HG03354 (cell line): Measurements from ENCODE around the gene GALNT5.
"Not testable (repeated sequence)": the region's sequence is repeated elsewhere in the genome, so short reads cannot be mapped to it uniquely, and the experiment has no call there.

Experiments
- ATAC-seq: cut with Tn5 transposase; IDR thresholded peaks from one replicate; pipeline ENCODE4 v1.9.1; 2021; ENCODE audit warnings: mild to moderate bottlenecking; ENCODE audit not compliant: unreplicated experiment, poor library complexity, severe bottlenecking

Gene GALNT5

GRCh38 chr2:157246765-157247407 lies 10.6 kb upstream of the GALNT5 start:
- ATAC-seq: no peak

GRCh38 chr2:157250836-157251235 lies 6.7 kb upstream of the GALNT5 start:
- ATAC-seq: no peak

GRCh38 chr2:157251932-157252331 lies 5.6 kb upstream of the GALNT5 start:
- no peak for ATAC-seq

- ATAC-seq: no peak
Observed at GRCh38 chr2:157252529-157252928, 5.0 kb upstream of the GALNT5 start.

- no peak for ATAC-seq
Observed at GRCh38 chr2:157254041-157254440, 3.5 kb upstream of the GALNT5 start.

GRCh38 chr2:157255746-157256145 lies 1.8 kb upstream of the GALNT5 start:
- no peak for ATAC-seq

- peak; percentile 98 for ATAC-seq
Observed at GRCh38 chr2:157256626-157257025, 879 bp upstream of the GALNT5 start.

- no peak for ATAC-seq
Observed at GRCh38 chr2:157258520-157259326, 1.2 kb downstream of the GALNT5 start.

GRCh38 chr2:157259386-157259785 lies 1.9 kb downstream of the GALNT5 start:
- ATAC-seq: no peak

GRCh38 chr2:157259960-157260359 lies 2.5 kb downstream of the GALNT5 start:
- ATAC-seq: no peak

- ATAC-seq: no peak
Observed at GRCh38 chr2:157260533-157261198, 3.2 kb downstream of the GALNT5 start.

GRCh38 chr2:157261199-157261782 lies 3.8 kb downstream of the GALNT5 start:
- no peak for ATAC-seq

GRCh38 chr2:157262248-157262647 lies 4.7 kb downstream of the GALNT5 start:
- ATAC-seq: no peak

- no peak for ATAC-seq
Observed at GRCh38 chr2:157264099-157264498, 6.6 kb downstream of the GALNT5 start.

GRCh38 chr2:157265825-157266224 lies 8.3 kb downstream of the GALNT5 start:
- ATAC-seq: no peak

GRCh38 chr2:157267476-157267875 lies 10.0 kb downstream of the GALNT5 start:
- no peak for ATAC-seq

- ATAC-seq: no peak
Observed at GRCh38 chr2:157269060-157269459, 11.6 kb downstream of the GALNT5 start.

GRCh38 chr2:157269922-157270321 lies 12.4 kb downstream of the GALNT5 start:
- peak; percentile 76 for ATAC-seq

GRCh38 chr2:157271590-157272203 lies 14.2 kb downstream of the GALNT5 start:
- ATAC-seq: no peak

GRCh38 chr2:157279311-157279710 lies 21.8 kb downstream of the GALNT5 start:
- not testable (repeated sequence) for ATAC-seq
